Neural progenitor cell (in vitro differentiated cells): ENCODE measurements around the gene TNIP2. TPM values are rescaled to one million over a fixed set of nuclear protein-coding genes. Genes with fewer than 3 reads are reported as not detected.

Experiments used
- DNase-seq: peaks from one replicate; pipeline ENCODE4 v3.0.0-alpha.2; 2016; ENCODE audit warnings: low spot score
- H2AFZ ChIP-seq: fragments of 200-600 bp; sonication (generic); replicated peaks from 2 replicates; pipeline ENCODE4 v1.6.1; 2016; ENCODE audit warnings: antibody characterized with exemption
- H3F3A ChIP-seq: fragments of 200-600 bp; sonication (generic); 2 replicates; pipeline ENCODE4 v1.6.1; 2016; ENCODE audit warnings: antibody characterized with exemption, low read depth
- H3K27ac ChIP-seq: fragments of 200-600 bp; sonication (generic); 2 replicates; pipeline ENCODE4 v1.5.1; 2016; ENCODE audit warnings: mild to moderate bottlenecking
- H3K27me3 ChIP-seq: fragments of 200-600 bp; sonication (generic); 2 replicates; pipeline ENCODE4 v1.6.1; 2016; ENCODE audit warnings: mild to moderate bottlenecking, moderate library complexity
- H3K36me3 ChIP-seq: fragments of 200-600 bp; sonication (generic); 2 replicates; pipeline ENCODE4 v1.5.1; 2016
- H3K4me1 ChIP-seq: fragments of 200-600 bp; sonication (generic); 2 replicates; pipeline ENCODE4 v1.6.1; 2016; ENCODE audit warnings: mixed run types
- H3K4me2 ChIP-seq: fragments of 200-600 bp; sonication (generic); 2 replicates; pipeline ENCODE4 v1.6.1; 2016
- H3K4me3 ChIP-seq: fragments of 200-600 bp; sonication (generic); 2 replicates; pipeline ENCODE4 v1.5.1; 2016
- H3K79me2 ChIP-seq: fragments of 200-600 bp; sonication (generic); 2 replicates; pipeline ENCODE4 v1.6.1; 2016; ENCODE audit warnings: low read depth
- H3K9ac ChIP-seq: fragments of 200-600 bp; sonication (generic); 2 replicates; pipeline ENCODE4 v1.6.1; 2016
- H3K9me3 ChIP-seq: fragments of 200-600 bp; sonication (generic); 2 replicates; pipeline ENCODE4 v1.5.1; 2016; ENCODE audit warnings: low read depth
- H4K20me1 ChIP-seq: fragments of 200-600 bp; sonication (generic); 2 replicates; pipeline ENCODE4 v1.6.1; 2016; ENCODE audit warnings: low read depth
- H3K27ac Mint-ChIP-seq: 3 replicates; pipeline ENCODE4 v1.8.0; 2021; ENCODE audit warnings: mixed read lengths
- H3K27me3 Mint-ChIP-seq: 2 replicates; pipeline ENCODE4 v1.8.0; 2022; ENCODE audit warnings: low read depth, mild to moderate bottlenecking, inconsistent platforms, moderate library complexity, mixed read lengths; ENCODE audit not compliant: insufficient read depth
- H3K36me3 Mint-ChIP-seq: 3 replicates; pipeline ENCODE4 v1.8.0; 2021; ENCODE audit warnings: mixed read lengths
- H3K4me1 Mint-ChIP-seq: 3 replicates; pipeline ENCODE4 v1.8.0; 2021; ENCODE audit warnings: mixed read lengths
- H3K4me3 Mint-ChIP-seq: 3 replicates; pipeline ENCODE4 v1.8.0; 2021; ENCODE audit warnings: mild to moderate bottlenecking, moderate library complexity, mixed read lengths
- H3K9me3 Mint-ChIP-seq: 3 replicates; pipeline ENCODE4 v1.8.0; 2020; ENCODE audit warnings: mixed read lengths
- EZH2 ChIP-seq: fragments of 200-600 bp; sonication (generic); IDR thresholded peaks from 2 replicates; pipeline ENCODE4 v1.6.1; 2017; ENCODE audit warnings: antibody characterized with exemption, mild to moderate bottlenecking, moderate library complexity
- EZH2phosphoT487 ChIP-seq: fragments of 200-600 bp; sonication (generic); IDR thresholded peaks from 2 replicates; pipeline ENCODE4 v1.6.1; 2017; ENCODE audit warnings: antibody characterized with exemption
- total RNA-seq: library from RNA; depleted of rRNA; stranded (reverse); fragments of >200 nt; gene quantifications from 2 replicates; pipeline ENCODE4 v1.2.3, GENCODE V29; 2015; ENCODE audit warnings: low replicate concordance
- TF ChIP-seq, protein P1 (sequence below): fragments of 200-600 bp; sonication (generic); IDR thresholded peaks from 2 replicates; pipeline ENCODE4 v1.5.1; 2017; ENCODE audit warnings: antibody characterized with exemption, mild to moderate bottlenecking

Gene TNIP2
- total RNA-seq, 1 donor from 2014 or later, result 24.5 TPM

GRCh38 chr4:2799971-2800690, 44.0 kb upstream of the TNIP2 start:
- H3F3A ChIP-seq, result peaks cover 5% of the 10 kb centered on the region
- Mint-ChIP-seq H3K27ac (peak overlapping the region; percentile 42), H3K27me3 (peaks cover 2% of the 10 kb centered on the region), H3K4me1 (peaks cover 12% of the 10 kb centered on the region), H3K36me3 (no peaks in the 10 kb centered on the region), H3K4me3 (no peak overlapping the region), H3K9me3 (no peaks in the 10 kb centered on the region)
- no peak overlapping the region for H3K27ac ChIP-seq
- no peak overlapping the region for H2AFZ ChIP-seq
- no peaks in the 10 kb centered on the region for H3K79me2 ChIP-seq
- H3K36me3 ChIP-seq, result no peaks in the 10 kb centered on the region
- no peak overlapping the region for H3K9ac ChIP-seq
- no peaks in the 10 kb centered on the region for H4K20me1 ChIP-seq
- no peak overlapping the region for H3K4me3 ChIP-seq
- TF ChIP-seq EZH2phosphoT487, result no peak
- no peak for TF ChIP-seq EZH2
- H3K27me3 ChIP-seq, result peaks cover 2% of the 10 kb centered on the region
- no peaks in the 10 kb centered on the region for H3K9me3 ChIP-seq
- peaks cover 13% of the 10 kb centered on the region for H3K4me1 ChIP-seq
- H3K4me2 ChIP-seq, result no peak overlapping the region
- no peak for DNase-seq

DNA sequence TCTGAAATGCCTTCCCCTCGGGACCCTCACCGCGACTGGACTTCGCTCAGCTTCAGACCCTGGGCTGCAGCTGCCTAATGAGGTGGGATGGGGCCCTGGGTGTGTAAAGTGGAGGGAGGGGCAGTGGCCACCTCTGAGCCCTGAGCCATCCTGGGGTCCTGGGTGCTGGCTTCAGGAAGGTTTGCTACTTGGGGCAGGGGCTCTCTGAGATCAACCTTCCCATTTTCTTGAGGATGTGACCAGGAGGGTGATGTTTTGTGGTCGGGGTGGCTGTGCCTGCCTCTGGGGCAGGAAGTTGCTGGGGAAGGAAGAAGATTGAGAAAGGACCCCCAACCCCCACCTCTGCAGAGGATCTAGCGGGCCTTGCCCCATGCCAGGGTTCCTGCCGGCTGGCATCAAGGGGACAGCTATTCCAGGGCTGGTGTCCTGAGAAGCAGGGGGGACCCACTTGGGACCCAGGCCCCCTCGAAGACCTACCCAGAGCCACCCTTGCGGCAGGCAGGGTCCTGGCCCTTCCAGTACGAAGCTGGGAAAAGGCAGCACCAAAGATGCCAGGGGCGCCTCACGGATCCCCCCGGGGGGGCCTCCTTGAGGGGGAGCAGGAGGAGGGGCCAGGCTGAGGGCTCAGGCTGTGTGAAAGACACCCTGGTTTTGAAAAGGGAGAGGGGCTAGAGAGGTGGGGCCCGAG, 43.2 kb upstream of the TNIP2 start:
- H3K4me3 Mint-ChIP-seq, result no peak overlapping the region
- DNase-seq, result peak; percentile 1
- Histone ChIP-seq H3K27me3 (peaks cover 9% of the 10 kb centered on the region), H3K9ac (no peak overlapping the region), H2AFZ (no peak overlapping the region), H3K4me2 (no peak overlapping the region), H3K36me3 (no peaks in the 10 kb centered on the region), H3K9me3 (no peaks in the 10 kb centered on the region), H3K27ac (no peak overlapping the region), H4K20me1 (no peaks in the 10 kb centered on the region), H3K4me3 (no peak overlapping the region), H3K79me2 (no peaks in the 10 kb centered on the region), H3K4me1 (peaks cover 13% of the 10 kb centered on the region), H3F3A (peaks cover 5% of the 10 kb centered on the region)
- H3K27me3 Mint-ChIP-seq, result peaks cover 4% of the 10 kb centered on the region
- no peaks in the 10 kb centered on the region for H3K36me3 Mint-ChIP-seq
- peaks cover 12% of the 10 kb centered on the region for H3K4me1 Mint-ChIP-seq
- peak overlapping the region; percentile 90 for H3K27ac Mint-ChIP-seq
- TF ChIP-seq, protein P1, sequence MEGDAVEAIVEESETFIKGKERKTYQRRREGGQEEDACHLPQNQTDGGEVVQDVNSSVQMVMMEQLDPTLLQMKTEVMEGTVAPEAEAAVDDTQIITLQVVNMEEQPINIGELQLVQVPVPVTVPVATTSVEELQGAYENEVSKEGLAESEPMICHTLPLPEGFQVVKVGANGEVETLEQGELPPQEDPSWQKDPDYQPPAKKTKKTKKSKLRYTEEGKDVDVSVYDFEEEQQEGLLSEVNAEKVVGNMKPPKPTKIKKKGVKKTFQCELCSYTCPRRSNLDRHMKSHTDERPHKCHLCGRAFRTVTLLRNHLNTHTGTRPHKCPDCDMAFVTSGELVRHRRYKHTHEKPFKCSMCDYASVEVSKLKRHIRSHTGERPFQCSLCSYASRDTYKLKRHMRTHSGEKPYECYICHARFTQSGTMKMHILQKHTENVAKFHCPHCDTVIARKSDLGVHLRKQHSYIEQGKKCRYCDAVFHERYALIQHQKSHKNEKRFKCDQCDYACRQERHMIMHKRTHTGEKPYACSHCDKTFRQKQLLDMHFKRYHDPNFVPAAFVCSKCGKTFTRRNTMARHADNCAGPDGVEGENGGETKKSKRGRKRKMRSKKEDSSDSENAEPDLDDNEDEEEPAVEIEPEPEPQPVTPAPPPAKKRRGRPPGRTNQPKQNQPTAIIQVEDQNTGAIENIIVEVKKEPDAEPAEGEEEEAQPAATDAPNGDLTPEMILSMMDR, result no peak
- no peak for TF ChIP-seq EZH2phosphoT487
- TF ChIP-seq EZH2, result no peak
- H3K9me3 Mint-ChIP-seq, result no peaks in the 10 kb centered on the region

DNA sequence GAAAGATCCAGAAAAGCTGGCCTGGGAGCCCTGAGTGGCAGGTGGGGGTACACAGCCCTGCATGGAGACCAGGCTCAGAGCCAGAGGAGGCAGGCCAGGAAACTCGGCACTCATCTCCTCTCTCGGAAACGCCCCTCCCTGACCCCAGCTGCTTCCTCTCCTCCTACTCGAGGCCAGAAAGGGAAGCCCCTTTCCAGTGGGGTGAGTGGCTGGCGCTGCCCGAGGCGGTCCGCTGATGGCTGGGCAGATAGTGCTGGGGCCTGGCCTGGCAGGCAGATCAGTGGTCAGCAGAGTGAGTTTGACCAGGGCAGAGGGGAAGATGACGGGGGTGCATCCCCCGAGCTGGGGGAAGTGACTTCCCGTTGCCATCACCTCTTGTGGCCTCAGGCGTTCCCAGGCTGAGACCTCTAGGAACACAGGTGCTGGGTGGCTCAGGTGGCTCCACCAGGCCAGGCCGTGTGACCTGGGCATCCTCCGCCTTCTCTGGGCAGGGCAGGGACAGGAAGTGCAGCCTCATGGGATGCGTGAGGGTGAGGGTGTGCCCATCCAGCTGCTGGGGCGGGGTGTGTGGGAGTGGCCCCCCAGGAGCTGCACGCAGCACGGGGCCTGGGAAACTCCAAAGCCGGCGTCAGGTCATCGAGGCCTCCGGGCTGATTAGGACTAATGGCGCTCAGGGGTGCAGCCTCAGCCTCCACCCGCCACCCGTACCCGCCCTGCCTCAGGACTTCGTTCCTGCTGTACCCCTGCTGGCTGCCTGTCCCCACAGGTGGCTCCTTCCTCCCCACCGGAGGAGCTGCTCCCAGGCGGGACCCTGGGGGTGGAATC, 42.5 kb upstream of the TNIP2 start:
- Mint-ChIP-seq H3K4me1 (peaks cover 12% of the 10 kb centered on the region), H3K27me3 (peaks cover 6% of the 10 kb centered on the region), H3K36me3 (no peaks in the 10 kb centered on the region), H3K27ac (no peak overlapping the region), H3K9me3 (no peaks in the 10 kb centered on the region), H3K4me3 (no peak overlapping the region)
- no peak overlapping the region for H3K9ac ChIP-seq
- peak; percentile 4 for DNase-seq
- H3K4me2 ChIP-seq, result no peak overlapping the region
- no peak overlapping the region for H3K27ac ChIP-seq
- H3K79me2 ChIP-seq, result no peaks in the 10 kb centered on the region
- no peaks in the 10 kb centered on the region for H3K36me3 ChIP-seq
- H3K27me3 ChIP-seq, result peaks cover 17% of the 10 kb centered on the region
- no peaks in the 10 kb centered on the region for H4K20me1 ChIP-seq
- no peak overlapping the region for H2AFZ ChIP-seq
- peaks cover 5% of the 10 kb centered on the region for H3F3A ChIP-seq
- H3K4me3 ChIP-seq, result no peak overlapping the region
- TF ChIP-seq, protein P1, result no peak
- TF ChIP-seq EZH2phosphoT487, result no peak
- no peak for TF ChIP-seq EZH2
- H3K9me3 ChIP-seq, result no peaks in the 10 kb centered on the region
- H3K4me1 ChIP-seq, result peaks cover 13% of the 10 kb centered on the region
